GM18508 (cell line): Measurements from ENCODE around the gene TPRKB.
"Not testable (repeated sequence)": the region's sequence is repeated elsewhere in the genome, so short reads cannot be mapped to it uniquely, and the experiment has no call there.

Experiments used
- ATAC-seq: cut with Tn5 transposase; IDR thresholded peaks from one replicate; pipeline ENCODE4 v1.9.1; 2021; ENCODE audit warnings: moderate number of reproducible peaks; ENCODE audit not compliant: insufficient read depth, unreplicated experiment

TPRKB gene

GRCh38 chr2:73746015-73746876 is 9.1 kb upstream of the TPRKB start:
- no peak for ATAC-seq

- no peak for ATAC-seq
Measured at GRCh38 chr2:73740767-73741166, 3.6 kb upstream of the TPRKB start.

GRCh38 chr2:73739101-73739500 is 2.0 kb upstream of the TPRKB start:
- no peak for ATAC-seq

- ATAC-seq = no peak
Measured at GRCh38 chr2:73736378-73736777, 767 bp downstream of the TPRKB start.

GRCh38 chr2:73730810-73731209 is 6.3 kb downstream of the TPRKB start:
- no peak for ATAC-seq

- no peak for ATAC-seq
Measured at GRCh38 chr2:73728711-73729110, 8.4 kb downstream of the TPRKB start.

GRCh38 chr2:73728043-73728442 is 9.1 kb downstream of the TPRKB start:
- no peak for ATAC-seq

GRCh38 chr2:73726657-73727056 is 10.5 kb downstream of the TPRKB start:
- not testable (repeated sequence) for ATAC-seq

GRCh38 chr2:73718851-73719621 is 18.1 kb downstream of the TPRKB start:
- no peak for ATAC-seq

GRCh38 chr2:73718421-73718820 is 18.7 kb downstream of the TPRKB start:
- ATAC-seq = no peak

GRCh38 chr2:73717695-73718094 is 19.4 kb downstream of the TPRKB start:
- ATAC-seq = not testable (repeated sequence)

- no peak for ATAC-seq
Measured at GRCh38 chr2:73717251-73717606, 19.9 kb downstream of the TPRKB start.

- no peak for ATAC-seq
Measured at GRCh38 chr2:73716543-73717250, 20.4 kb downstream of the TPRKB start.

GRCh38 chr2:73714091-73714490 is 23.1 kb downstream of the TPRKB start:
- ATAC-seq = no peak

GRCh38 chr2:73708527-73708926 is 28.6 kb downstream of the TPRKB start:
- ATAC-seq = no peak

- no peak for ATAC-seq
Measured at GRCh38 chr2:73707636-73708035, 29.5 kb downstream of the TPRKB start.

GRCh38 chr2:73707058-73707457 is 30.1 kb downstream of the TPRKB start:
- ATAC-seq = no peak

- no peak for ATAC-seq
Measured at GRCh38 chr2:73705091-73705490, 32.1 kb downstream of the TPRKB start.

- no peak for ATAC-seq
Measured at GRCh38 chr2:73704285-73704684, 32.9 kb downstream of the TPRKB start.

GRCh38 chr2:73703675-73704074 is 33.5 kb downstream of the TPRKB start:
- no peak for ATAC-seq
